ENCODE measurements around the gene STAG2. TPM values are rescaled to one million over a fixed set of nuclear protein-coding genes. Genes with fewer than 3 reads are reported as not detected.
A peak's percentile ranks its signal among the peaks of the same experiment; 100 is the strongest.

STAG2 gene
- total RNA-seq, 1 donor from 2014 or later: 117 TPM

DNA sequence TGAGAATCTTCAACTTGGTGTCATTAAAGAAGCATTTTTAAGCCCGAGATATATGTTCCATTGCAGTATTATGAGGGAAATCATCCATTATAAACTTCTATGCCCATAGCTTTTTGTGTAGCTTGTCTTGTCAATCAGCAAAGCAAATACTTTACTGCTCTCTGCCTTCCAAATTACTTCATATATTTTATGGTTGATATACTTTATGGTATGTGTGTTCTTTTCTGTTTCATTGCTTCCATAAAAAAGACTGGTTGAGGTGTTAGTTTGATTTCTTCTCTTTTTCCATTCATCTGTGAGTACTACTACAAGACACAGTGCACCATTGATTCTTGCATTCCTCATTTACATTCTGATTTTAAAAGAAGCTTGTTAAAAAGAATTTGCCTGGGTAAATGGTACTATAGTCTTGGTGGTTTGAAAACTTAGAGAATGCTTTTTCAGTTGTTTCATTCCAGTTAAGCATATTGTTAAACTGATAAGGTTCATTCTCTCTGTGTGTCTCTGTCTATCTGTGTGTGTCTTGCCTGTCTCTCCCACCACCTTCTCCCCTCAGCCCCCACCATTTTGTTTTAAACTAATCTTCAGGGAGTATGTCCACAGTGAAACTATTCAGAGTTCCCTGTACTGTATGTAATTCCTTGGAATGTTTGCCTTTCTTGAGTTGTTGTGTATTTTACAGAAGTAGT, 27.1 kb downstream of the STAG2 start:
- peaks cover 3% of the 10 kb centered on the region for H3K36me3 Mint-ChIP-seq (ENCODE audit: low read depth)
- intact Hi-C loops (cut with micrococcal nuclease): no loop called here
- no peak for DNase-seq (ENCODE audit: low spot score)
- H3K4me1 Mint-ChIP-seq (ENCODE audit: low read depth): peaks cover 29% of the 10 kb centered on the region
- H3K27ac Mint-ChIP-seq: peak overlapping the region; percentile 42
- no peaks in the 10 kb centered on the region for H3K27me3 Mint-ChIP-seq (ENCODE audit: insufficient read depth)
- no peak overlapping the region for H3K4me3 Mint-ChIP-seq
- no peaks in the 10 kb centered on the region for H3K9me3 Mint-ChIP-seq

DNA sequence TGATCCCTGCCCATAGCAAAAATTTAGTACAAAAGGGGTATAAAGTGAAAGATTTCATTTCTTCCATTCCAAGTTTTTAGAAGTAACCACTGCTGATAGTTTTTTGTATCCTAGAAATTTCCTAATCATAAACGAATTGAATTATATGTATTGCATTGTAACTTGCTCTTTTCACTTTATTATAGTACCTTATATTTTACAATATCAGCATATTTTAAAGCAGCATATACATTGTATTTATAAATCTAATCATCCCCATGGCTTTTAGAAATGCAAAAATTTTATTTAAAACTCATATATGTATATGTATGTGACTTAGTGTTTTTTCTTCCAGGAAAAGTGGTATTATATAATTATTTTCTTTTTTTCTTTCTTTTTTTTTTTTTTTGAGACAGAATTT, 27.7 kb downstream of the STAG2 start:
- intact Hi-C loops (cut with micrococcal nuclease): no loop called here
- DNase-seq (ENCODE audit: low spot score): no peak
- no peaks in the 10 kb centered on the region for H3K9me3 Mint-ChIP-seq
- H3K27ac Mint-ChIP-seq: no peak overlapping the region
- no peak overlapping the region for H3K4me3 Mint-ChIP-seq
- H3K36me3 Mint-ChIP-seq (ENCODE audit: low read depth): peaks cover 3% of the 10 kb centered on the region
- peaks cover 27% of the 10 kb centered on the region for H3K4me1 Mint-ChIP-seq (ENCODE audit: low read depth)
- no peaks in the 10 kb centered on the region for H3K27me3 Mint-ChIP-seq (ENCODE audit: insufficient read depth)

DNA sequence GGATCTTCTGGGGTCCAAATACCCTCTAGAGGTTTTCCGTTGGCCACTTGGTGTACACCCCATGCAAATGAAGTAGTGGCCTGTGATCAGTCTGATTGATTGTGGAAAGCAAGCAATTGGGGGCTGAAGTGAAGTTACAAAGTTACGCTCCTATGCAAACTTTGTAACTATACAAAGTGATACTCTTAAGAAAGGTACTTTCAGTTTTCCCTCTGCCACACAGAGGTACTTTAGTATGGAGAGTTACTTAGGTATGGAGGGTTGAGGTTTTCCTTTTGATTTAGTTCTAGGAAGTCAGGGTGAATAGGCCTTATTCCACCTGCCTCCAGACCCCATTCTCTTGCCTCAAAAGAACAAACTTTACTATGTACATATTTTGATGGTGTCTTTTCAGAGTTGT, 28.7 kb downstream of the STAG2 start:
- intact Hi-C loops (cut with micrococcal nuclease): no loop called here
- Mint-ChIP-seq H3K4me1 (ENCODE audit: low read depth) (peaks cover 36% of the 10 kb centered on the region), H3K27ac (no peak overlapping the region), H3K4me3 (no peak overlapping the region), H3K27me3 (ENCODE audit: insufficient read depth) (no peaks in the 10 kb centered on the region), H3K36me3 (ENCODE audit: low read depth) (peaks cover 3% of the 10 kb centered on the region), H3K9me3 (no peaks in the 10 kb centered on the region)
- DNase-seq (ENCODE audit: low spot score): no peak

DNA sequence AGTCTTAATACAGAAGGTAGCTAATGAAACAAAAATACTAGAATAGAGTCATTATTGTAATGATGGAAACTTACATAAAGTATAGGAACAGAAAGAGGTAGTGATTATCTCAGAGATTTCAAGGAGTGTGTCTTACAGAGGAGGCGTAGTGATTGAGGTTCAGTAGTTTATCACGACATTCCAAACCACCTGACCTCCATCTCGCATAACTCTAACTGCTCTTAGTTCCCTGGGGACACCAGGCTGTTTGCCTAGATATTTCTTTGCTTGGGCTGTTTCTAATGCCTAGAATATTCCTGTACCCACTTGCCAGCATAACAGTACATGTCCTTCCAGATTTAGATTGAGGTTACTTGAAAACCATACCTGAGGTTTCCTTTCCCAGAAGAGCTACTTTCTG, 29.1 kb downstream of the STAG2 start:
- peaks cover 36% of the 10 kb centered on the region for H3K4me1 Mint-ChIP-seq (ENCODE audit: low read depth)
- H3K4me3 Mint-ChIP-seq: no peak overlapping the region

DNA sequence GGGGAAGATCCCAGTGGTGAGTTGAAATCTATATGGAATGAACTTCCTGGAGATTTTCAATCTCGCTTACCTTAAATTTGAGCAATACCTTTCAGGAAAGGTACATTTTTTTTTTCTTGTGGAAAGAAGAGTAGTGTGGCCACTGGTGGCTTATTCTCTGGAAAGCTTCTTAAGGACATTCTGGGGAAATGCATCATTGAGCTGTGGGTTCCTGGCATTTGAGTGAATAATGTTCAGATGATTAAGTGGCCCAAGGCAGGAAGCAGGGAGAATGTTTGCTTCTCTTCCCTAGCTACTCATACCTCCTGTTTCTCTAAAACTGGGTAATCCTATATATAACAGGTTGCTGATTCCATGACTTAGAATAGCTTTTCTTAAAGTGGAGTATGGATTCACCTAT, 31.8 kb downstream of the STAG2 start:
- Mint-ChIP-seq H3K4me1 (ENCODE audit: low read depth) (peaks cover 30% of the 10 kb centered on the region), H3K36me3 (ENCODE audit: low read depth) (peaks cover 3% of the 10 kb centered on the region), H3K27ac (no peak overlapping the region), H3K27me3 (ENCODE audit: insufficient read depth) (no peaks in the 10 kb centered on the region), H3K9me3 (no peaks in the 10 kb centered on the region), H3K4me3 (no peak overlapping the region)
- no peak for DNase-seq (ENCODE audit: low spot score)
- intact Hi-C loops (cut with micrococcal nuclease): no loop called here

More for the DNA sequence above, 29.1 kb downstream of the STAG2 start:
- no peak for DNase-seq (ENCODE audit: low spot score)
- intact Hi-C loops (cut with micrococcal nuclease): no loop called here
- peaks cover 3% of the 10 kb centered on the region for H3K36me3 Mint-ChIP-seq (ENCODE audit: low read depth)
- H3K27me3 Mint-ChIP-seq (ENCODE audit: insufficient read depth): no peaks in the 10 kb centered on the region
- H3K27ac Mint-ChIP-seq: no peak overlapping the region
- no peaks in the 10 kb centered on the region for H3K9me3 Mint-ChIP-seq

DNA sequence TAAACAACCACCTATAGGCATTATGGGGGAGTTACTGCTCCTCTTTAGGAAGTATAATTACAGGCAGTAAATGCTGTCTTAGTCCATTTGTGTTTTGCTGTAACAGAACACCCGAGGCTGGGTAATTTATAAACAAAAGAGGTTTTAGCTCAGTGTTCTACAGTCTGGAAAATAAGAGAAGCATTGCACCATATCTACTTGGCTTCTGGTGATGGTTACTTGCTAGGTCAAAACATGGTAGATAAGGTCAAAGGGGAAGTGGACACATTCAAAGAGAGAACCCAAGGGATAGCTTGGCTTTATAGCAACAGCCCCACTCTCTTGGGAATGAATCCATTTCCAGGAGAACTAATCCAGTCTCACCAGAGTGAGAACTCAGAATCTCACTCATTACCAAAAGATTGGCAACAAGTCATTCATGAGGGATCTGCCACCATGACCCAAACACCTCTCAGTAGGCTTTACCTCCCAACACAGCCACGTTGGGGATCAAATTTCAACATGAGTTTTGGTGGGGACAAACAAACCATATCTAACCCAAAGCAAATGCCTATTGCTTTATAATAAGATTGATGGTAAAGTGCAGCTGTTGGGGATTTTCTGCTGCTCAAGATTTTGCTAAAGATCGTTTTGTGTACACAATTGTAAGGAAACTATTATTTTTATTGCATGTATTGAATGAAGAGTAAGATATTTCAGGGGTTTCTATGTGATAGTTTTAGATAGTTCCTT, 32.6 kb downstream of the STAG2 start:
- H3K27me3 Mint-ChIP-seq (ENCODE audit: insufficient read depth): no peaks in the 10 kb centered on the region
- intact Hi-C loops (cut with micrococcal nuclease): no loop called here
- no peak overlapping the region for H3K4me3 Mint-ChIP-seq
- H3K27ac Mint-ChIP-seq: no peak overlapping the region
- no peaks in the 10 kb centered on the region for H3K9me3 Mint-ChIP-seq
- H3K36me3 Mint-ChIP-seq (ENCODE audit: low read depth): no peaks in the 10 kb centered on the region
- no peak for DNase-seq (ENCODE audit: low spot score)
- peaks cover 22% of the 10 kb centered on the region for H3K4me1 Mint-ChIP-seq (ENCODE audit: low read depth)

DNA sequence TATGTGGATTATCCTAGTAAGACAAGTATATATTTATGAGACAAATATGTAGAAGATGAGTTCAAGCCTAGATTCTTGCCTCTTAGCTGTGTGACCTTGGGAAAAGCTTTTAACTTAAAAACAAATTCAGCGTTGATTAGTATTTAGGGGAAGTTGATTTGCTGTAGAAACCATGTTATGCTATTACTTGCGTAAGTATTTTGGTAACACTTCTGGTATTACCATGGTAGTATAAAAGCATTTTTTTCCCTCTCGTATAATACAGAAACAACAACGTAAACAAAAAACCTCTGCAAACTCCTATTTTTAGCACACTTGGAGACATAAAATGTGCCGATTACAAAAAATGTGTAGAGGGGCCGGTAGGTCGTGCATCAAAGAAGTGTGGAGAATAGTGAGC, 33.2 kb downstream of the STAG2 start:
- no peak overlapping the region for H3K4me3 Mint-ChIP-seq
- H3K36me3 Mint-ChIP-seq (ENCODE audit: low read depth): no peaks in the 10 kb centered on the region
- no peak for DNase-seq (ENCODE audit: low spot score)
- H3K27ac Mint-ChIP-seq: no peak overlapping the region
- H3K27me3 Mint-ChIP-seq (ENCODE audit: insufficient read depth): no peaks in the 10 kb centered on the region
- intact Hi-C loops (cut with micrococcal nuclease): no loop called here
- no peaks in the 10 kb centered on the region for H3K9me3 Mint-ChIP-seq
- peaks cover 26% of the 10 kb centered on the region for H3K4me1 Mint-ChIP-seq (ENCODE audit: low read depth)

DNA sequence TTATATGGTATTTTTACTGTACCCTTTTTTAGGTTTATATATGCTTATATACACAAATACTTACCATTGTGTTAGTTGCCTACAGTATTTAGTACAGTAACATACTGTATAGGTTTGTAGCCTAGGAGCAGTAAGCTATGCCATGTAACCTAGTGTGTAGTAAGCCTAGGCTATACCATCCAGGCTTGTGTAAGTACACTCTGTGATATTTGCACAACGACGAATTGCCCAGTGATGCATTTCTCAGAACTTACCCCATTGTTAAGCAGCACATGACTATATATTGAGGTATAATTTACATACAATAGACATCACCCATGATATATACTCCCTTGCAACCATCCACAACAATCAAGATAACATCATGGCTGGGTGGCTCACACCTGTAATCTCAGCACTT, 40.1 kb downstream of the STAG2 start:
- Mint-ChIP-seq H3K9me3 (no peaks in the 10 kb centered on the region), H3K36me3 (ENCODE audit: low read depth) (peaks cover 3% of the 10 kb centered on the region), H3K27ac (no peak overlapping the region), H3K4me3 (no peak overlapping the region), H3K27me3 (ENCODE audit: insufficient read depth) (no peaks in the 10 kb centered on the region), H3K4me1 (ENCODE audit: low read depth) (peaks cover 24% of the 10 kb centered on the region)
- no peak for DNase-seq (ENCODE audit: low spot score)
- intact Hi-C loops (cut with micrococcal nuclease): no loop called here

DNA sequence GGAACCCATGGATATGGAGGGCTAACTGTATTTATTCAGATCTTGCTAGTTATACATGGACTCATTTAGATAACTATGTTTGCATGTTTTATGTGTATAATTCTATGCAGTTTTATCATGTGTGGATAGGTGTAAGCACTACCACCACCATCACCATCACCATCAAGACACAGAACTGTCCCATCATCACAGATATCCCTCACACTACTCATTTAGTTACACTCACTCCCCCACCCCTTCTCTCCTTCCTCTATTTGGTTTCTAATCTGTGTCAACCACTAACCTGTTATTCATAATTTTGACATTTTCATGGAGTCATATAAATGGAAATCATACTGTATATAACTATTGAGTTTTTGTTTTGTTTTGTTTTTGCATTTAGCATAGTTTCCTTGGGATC, 43.7 kb downstream of the STAG2 start:
- peaks cover 7% of the 10 kb centered on the region for H3K36me3 Mint-ChIP-seq (ENCODE audit: low read depth)
- H3K27me3 Mint-ChIP-seq (ENCODE audit: insufficient read depth): no peaks in the 10 kb centered on the region
- H3K4me1 Mint-ChIP-seq (ENCODE audit: low read depth): peaks cover 39% of the 10 kb centered on the region
- no peaks in the 10 kb centered on the region for H3K9me3 Mint-ChIP-seq
- intact Hi-C loops (cut with micrococcal nuclease): no loop called here
- no peak overlapping the region for H3K4me3 Mint-ChIP-seq
- DNase-seq (ENCODE audit: low spot score): no peak
- no peak overlapping the region for H3K27ac Mint-ChIP-seq

DNA sequence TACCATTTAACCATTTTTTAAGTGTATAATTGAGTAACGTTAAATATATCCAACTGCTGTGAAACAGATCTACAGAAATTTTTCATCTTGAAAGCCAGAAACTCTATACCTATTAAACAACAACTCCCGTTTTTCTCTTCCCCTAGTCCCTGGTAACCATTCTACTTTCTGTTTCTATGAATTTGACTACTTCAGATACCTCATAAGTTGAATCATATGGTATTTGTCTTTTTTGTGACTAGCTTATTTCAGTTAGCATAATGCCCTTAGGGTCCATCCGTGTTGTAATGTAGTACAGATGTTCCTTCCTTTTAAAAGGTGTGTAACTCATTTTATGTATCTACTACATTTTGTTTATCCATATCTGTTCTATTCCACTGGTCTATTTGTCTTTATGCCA, 48.7 kb downstream of the STAG2 start:
- Mint-ChIP-seq H3K4me1 (ENCODE audit: low read depth) (peaks cover 44% of the 10 kb centered on the region), H3K9me3 (no peaks in the 10 kb centered on the region), H3K27me3 (ENCODE audit: insufficient read depth) (no peaks in the 10 kb centered on the region), H3K27ac (peak overlapping the region; percentile 70), H3K36me3 (ENCODE audit: low read depth) (peaks cover 6% of the 10 kb centered on the region), H3K4me3 (peak overlapping the region; percentile 31)
- intact Hi-C loops (cut with micrococcal nuclease): loop anchor here (10.0 kb wide), 1 partner anchor 55 kb away; no protein-coding TSS in a partner anchor
- no peak for DNase-seq (ENCODE audit: low spot score)

DNA sequence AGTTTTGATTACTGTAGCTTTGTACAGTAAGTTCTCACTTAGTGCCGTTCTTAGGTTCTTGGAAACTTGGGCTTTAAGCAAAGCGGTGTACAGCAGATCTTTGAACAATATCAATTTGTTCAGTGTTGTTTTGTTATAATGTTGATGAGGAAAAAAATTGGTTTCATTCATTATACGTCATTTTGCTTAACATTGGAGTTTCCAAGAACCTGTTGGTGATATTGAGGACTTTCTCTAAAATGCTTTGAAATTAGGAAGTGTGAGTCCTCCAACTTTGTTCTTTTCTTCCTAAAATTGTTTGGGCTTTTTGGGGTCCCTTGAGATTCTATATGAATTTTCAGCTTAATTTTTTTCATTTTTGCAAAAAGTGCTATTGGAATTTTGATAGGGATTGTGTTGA, 49.1 kb downstream of the STAG2 start:
- no peak for DNase-seq (ENCODE audit: low spot score)
- Mint-ChIP-seq H3K9me3 (no peaks in the 10 kb centered on the region), H3K4me3 (peak overlapping the region; percentile 31), H3K4me1 (ENCODE audit: low read depth) (peaks cover 40% of the 10 kb centered on the region), H3K27me3 (ENCODE audit: insufficient read depth) (no peaks in the 10 kb centered on the region), H3K27ac (peak overlapping the region; percentile 70), H3K36me3 (ENCODE audit: low read depth) (peaks cover 6% of the 10 kb centered on the region)
- intact Hi-C loops (cut with micrococcal nuclease): loop anchor here (10.0 kb wide), 1 partner anchor 54 kb away; no protein-coding TSS in a partner anchor

DNA sequence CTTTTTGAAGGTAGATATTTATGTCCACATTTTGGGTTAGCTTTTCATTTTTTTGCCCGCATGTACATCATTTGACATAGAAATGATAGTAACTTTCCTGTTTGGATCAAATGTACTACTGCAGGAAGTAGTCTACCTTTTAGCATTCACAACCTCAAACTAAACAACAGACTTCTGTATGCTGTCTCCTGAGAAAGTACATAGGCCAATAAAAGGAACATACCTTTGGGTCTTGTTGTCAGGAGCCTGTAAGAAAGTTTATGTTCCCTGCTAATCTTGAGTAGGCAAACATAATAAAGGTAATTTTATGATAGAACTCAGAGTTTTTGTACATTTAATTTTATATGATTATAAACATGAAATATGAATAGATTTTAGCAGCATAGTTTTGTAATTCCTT, 54.2 kb downstream of the STAG2 start:
- no peak for DNase-seq (ENCODE audit: low spot score)
- no peak overlapping the region for H3K27ac Mint-ChIP-seq
- H3K27me3 Mint-ChIP-seq (ENCODE audit: insufficient read depth): no peaks in the 10 kb centered on the region
- no peaks in the 10 kb centered on the region for H3K9me3 Mint-ChIP-seq
- peaks cover 1% of the 10 kb centered on the region for H3K36me3 Mint-ChIP-seq (ENCODE audit: low read depth)
- H3K4me1 Mint-ChIP-seq (ENCODE audit: low read depth): peaks cover 11% of the 10 kb centered on the region
- no peak overlapping the region for H3K4me3 Mint-ChIP-seq
- intact Hi-C loops (cut with micrococcal nuclease): loop anchor here (10.0 kb wide), 1 partner anchor 49 kb away; no protein-coding TSS in a partner anchor

DNA sequence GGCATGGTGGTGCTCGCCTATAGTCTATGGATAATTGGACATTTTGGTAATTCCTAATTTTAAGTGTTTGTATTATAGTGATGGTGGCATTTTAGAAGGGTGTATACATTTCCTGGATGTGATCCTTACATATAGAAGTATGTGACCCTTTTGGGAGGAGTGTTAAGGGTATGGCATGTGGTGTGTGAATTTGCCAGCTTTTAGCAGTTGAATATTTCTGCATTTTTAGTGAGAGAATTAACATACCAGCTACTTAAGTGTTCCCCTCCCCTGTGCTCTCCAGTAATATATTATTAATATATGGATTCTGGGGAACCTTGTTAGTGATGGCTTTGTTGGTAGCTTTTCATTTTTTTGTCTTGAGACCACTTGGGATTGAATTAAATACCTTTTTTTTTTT, 55.3 kb downstream of the STAG2 start:
- Mint-ChIP-seq H3K4me1 (ENCODE audit: low read depth) (peaks cover 11% of the 10 kb centered on the region), H3K9me3 (no peaks in the 10 kb centered on the region), H3K36me3 (ENCODE audit: low read depth) (peaks cover 1% of the 10 kb centered on the region), H3K27ac (no peak overlapping the region), H3K4me3 (no peak overlapping the region), H3K27me3 (ENCODE audit: insufficient read depth) (no peaks in the 10 kb centered on the region)
- intact Hi-C loops (cut with micrococcal nuclease): loop anchor here (10.0 kb wide), 1 partner anchor 48 kb away; no protein-coding TSS in a partner anchor
- DNase-seq (ENCODE audit: low spot score): no peak
